WERI-Rb-1 (cell line): ENCODE measurements around the gene DUOX1.

Experiments
- DNase-seq: peaks from one replicate; pipeline ENCODE4 v3.0.0-alpha.2; 2020
- H3K27ac ChIP-seq: fragments of 250-450 bp; sonication (Bioruptor Pico); 2 replicates; pipeline ENCODE4 v1.5.1; 2020; ENCODE audit warnings: mild to moderate bottlenecking, moderate library complexity
- H3K27me3 ChIP-seq: fragments of 250-450 bp; sonication (Bioruptor Pico); 2 replicates; pipeline ENCODE4 v1.5.1; 2021; ENCODE audit warnings: mild to moderate bottlenecking, low read depth, moderate library complexity; ENCODE audit not compliant: insufficient read depth, severe bottlenecking
- H3K36me3 ChIP-seq: fragments of 250-450 bp; sonication (Bioruptor Pico); 2 replicates; pipeline ENCODE4 v1.5.1; 2020; ENCODE audit warnings: mild to moderate bottlenecking, moderate library complexity
- H3K4me3 ChIP-seq: 2 replicates; pipeline ENCODE4 v1.5.1; 2011; ENCODE audit warnings: low read depth, mild to moderate bottlenecking, control low read depth, low read length
- H3K9me3 ChIP-seq: fragments of 250-450 bp; sonication (Bioruptor Pico); 2 replicates; pipeline ENCODE4 v1.5.1; 2021; ENCODE audit warnings: mild to moderate bottlenecking, moderate library complexity; ENCODE audit not compliant: severe bottlenecking
- CTCF ChIP-seq: IDR thresholded peaks from 2 replicates; pipeline ENCODE4 v1.5.1; 2011; ENCODE audit warnings: low read depth, mild to moderate bottlenecking, control low read depth, inconsistent platforms, low read length

DUOX1 gene

DNA sequence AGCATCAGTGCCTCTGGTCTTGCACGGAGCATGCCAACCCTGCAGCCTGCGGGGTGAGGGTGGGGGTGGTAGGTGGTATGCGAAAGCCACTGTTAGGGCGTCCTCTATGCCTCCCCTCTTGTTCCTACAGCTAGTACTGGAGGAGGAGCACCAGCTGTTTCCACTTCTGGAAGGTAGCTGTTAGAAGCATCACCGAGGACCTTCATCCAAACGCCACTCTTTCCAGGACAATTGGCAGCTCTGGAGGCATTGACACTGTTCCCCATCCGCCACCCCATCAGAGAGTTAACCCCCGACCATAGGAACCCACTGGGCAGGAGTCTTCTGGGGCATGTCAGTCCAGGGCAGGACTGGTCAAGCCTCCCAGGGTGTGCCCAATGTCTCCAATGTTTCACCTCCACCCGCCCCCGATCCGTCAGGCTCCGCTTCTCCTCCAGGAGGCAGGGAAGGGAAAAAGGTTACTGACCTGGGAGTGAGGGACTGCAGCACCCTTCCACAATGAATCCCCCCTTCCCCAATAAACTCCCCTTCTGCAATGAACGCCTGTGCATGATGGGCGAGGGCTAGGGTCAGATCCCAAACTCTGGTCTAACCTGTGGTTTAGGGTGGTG lies 16.3 kb upstream of the DUOX1 start:
- H3K9me3 ChIP-seq: no peaks in the 10 kb centered on the region
- H3K27me3 ChIP-seq: peaks cover 50% of the 10 kb centered on the region
- no peak for DNase-seq
- H3K4me3 ChIP-seq: no peak overlapping the region; the same call in 1 of the 2 replicates
- H3K36me3 ChIP-seq: no peaks in the 10 kb centered on the region
- no peak for TF ChIP-seq CTCF
- H3K27ac ChIP-seq: no peak overlapping the region

GRCh38 chr15:45114076-45114750 lies 15.6 kb upstream of the DUOX1 start, which contains the start of the genes DUOX2 and DUOXA2:
Gene DUOX2, minus strand, starts transcription at chr15:45114172. Its CDS starts 761 bp downstream, at chr15:45113411.
Gene DUOXA2, plus strand, starts transcription at chr15:45114326. Its CDS starts 280 bp downstream, at chr15:45114606.
- H3K9me3 ChIP-seq: no peaks in the 10 kb centered on the region
- DNase-seq: peak; percentile 26
- no peak for TF ChIP-seq CTCF
- no peak within 1 kb of the TSS for H3K27ac ChIP-seq
- peak within 1 kb of the TSS; percentile 33 for H3K4me3 ChIP-seq
- H3K27me3 ChIP-seq: peaks cover 50% of the 10 kb centered on the region
- no peaks in the 10 kb centered on the region for H3K36me3 ChIP-seq

GRCh38 chr15:45114751-45115085 lies 15.1 kb upstream of the DUOX1 start:
- H3K27ac ChIP-seq: no peak overlapping the region
- peaks cover 47% of the 10 kb centered on the region for H3K27me3 ChIP-seq
- no peaks in the 10 kb centered on the region for H3K9me3 ChIP-seq
- no peak for TF ChIP-seq CTCF
- no peak for DNase-seq
- H3K4me3 ChIP-seq: peak overlapping the region; percentile 33; the same call in 1 of the 2 replicates
- H3K36me3 ChIP-seq: no peaks in the 10 kb centered on the region

- Histone ChIP-seq H3K27ac (no peak overlapping the region), H3K36me3 (no peaks in the 10 kb centered on the region), H3K9me3 (no peaks in the 10 kb centered on the region), H3K4me3 (no peak overlapping the region), H3K27me3 (peaks cover 45% of the 10 kb centered on the region)
- no peak for DNase-seq
- no peak for TF ChIP-seq CTCF
Measured at GRCh38 chr15:45115312-45115820, 14.4 kb upstream of the DUOX1 start.

GRCh38 chr15:45116006-45116481 lies 13.8 kb upstream of the DUOX1 start:
- Histone ChIP-seq H3K27ac (no peak overlapping the region), H3K9me3 (no peaks in the 10 kb centered on the region), H3K27me3 (peaks cover 43% of the 10 kb centered on the region), H3K36me3 (no peaks in the 10 kb centered on the region), H3K4me3 (no peak overlapping the region)
- no peak for TF ChIP-seq CTCF
- no peak for DNase-seq
